GM12873 (cell line): Measurements from ENCODE around the gene NXPH3.

Source experiments
- TF ChIP-seq, protein P1 (sequence below): IDR thresholded peaks from 2 replicates; pipeline ENCODE4 v1.5.1; 2012; ENCODE audit warnings: low read depth, mild to moderate bottlenecking, moderate library complexity, low read length, control low read depth; ENCODE audit not compliant: insufficient read depth; ENCODE audit errors: missing control alignments

Gene NXPH3

DNA sequence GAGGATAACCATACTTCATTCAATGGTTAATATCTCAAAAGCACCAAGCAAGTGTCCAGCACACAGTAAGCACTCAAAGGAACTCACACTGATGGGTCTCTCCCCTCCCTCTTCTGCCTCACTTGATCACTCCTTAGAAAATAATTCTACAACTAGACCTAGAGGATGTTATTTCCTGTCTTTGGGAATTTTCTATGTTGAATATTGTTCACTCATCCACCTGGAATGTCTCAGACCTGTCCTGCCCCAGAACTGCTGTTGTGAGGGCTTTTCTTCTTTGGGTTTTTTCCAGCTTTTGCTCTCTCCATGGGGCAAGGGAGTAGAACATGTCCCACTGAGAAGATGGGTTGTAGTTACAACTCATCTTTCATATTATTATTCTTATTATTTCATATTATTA is 25.3 kb downstream of the NXPH3 start:
- TF ChIP-seq, protein P1, sequence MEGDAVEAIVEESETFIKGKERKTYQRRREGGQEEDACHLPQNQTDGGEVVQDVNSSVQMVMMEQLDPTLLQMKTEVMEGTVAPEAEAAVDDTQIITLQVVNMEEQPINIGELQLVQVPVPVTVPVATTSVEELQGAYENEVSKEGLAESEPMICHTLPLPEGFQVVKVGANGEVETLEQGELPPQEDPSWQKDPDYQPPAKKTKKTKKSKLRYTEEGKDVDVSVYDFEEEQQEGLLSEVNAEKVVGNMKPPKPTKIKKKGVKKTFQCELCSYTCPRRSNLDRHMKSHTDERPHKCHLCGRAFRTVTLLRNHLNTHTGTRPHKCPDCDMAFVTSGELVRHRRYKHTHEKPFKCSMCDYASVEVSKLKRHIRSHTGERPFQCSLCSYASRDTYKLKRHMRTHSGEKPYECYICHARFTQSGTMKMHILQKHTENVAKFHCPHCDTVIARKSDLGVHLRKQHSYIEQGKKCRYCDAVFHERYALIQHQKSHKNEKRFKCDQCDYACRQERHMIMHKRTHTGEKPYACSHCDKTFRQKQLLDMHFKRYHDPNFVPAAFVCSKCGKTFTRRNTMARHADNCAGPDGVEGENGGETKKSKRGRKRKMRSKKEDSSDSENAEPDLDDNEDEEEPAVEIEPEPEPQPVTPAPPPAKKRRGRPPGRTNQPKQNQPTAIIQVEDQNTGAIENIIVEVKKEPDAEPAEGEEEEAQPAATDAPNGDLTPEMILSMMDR = no peak

DNA sequence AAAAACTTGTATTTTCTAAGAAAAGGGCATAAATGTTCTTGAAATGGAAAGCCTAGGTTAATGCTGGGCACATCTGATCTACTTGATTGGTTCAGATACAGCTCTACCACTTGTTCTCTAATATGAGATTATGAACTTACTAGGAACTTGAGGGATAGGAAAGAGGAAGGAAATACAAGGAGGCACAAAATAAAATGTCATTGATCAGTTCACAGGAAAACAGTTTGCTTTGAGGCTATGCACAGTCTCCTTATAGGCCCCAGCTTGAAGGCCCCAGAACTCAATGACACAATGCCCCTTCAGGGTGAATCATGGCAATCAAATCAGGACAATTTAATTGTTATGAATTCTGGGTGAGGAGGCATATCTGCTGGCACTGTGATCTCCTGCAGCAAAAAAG is 27.1 kb downstream of the NXPH3 start:
- TF ChIP-seq, protein P1 = no peak

DNA sequence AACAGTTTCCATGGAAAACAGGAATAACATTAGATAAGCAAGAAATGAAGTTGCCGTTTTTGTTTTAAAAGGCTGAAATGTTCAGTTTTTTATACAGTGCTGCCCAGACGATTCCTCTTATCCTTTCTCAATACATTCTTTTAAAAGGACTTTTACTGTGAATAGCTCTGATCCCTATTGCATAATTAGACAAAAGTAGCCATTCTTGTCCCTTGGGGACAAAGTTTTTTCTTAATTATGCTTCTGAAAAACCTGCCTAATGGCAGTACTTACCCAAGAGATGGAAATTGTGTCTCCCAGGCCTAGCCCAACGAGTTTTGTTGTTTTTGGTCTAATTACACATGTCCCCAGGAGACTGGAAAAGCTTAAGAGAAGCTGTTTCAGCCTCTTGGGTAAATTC is 27.6 kb downstream of the NXPH3 start:
- TF ChIP-seq, protein P1 = no peak

DNA sequence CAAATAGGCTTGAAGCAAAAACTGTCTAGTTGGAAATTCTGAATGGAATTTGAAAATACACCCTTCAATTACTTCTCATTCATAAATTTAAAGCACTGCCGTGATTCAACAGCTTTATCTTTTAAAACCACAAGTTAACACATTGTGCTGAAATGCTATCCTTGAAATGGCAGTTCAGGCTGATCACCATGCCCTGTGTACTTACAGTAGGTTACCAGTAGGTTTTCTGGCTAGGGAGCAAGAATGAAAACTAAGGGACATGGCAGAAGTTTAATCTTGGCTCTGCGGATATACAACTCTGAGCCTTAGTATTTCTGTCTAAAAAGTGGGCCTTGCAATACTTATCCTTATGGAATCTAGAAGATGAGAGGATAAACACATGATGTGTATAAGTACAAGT is 28.0 kb downstream of the NXPH3 start:
- TF ChIP-seq, protein P1 = no peak

DNA sequence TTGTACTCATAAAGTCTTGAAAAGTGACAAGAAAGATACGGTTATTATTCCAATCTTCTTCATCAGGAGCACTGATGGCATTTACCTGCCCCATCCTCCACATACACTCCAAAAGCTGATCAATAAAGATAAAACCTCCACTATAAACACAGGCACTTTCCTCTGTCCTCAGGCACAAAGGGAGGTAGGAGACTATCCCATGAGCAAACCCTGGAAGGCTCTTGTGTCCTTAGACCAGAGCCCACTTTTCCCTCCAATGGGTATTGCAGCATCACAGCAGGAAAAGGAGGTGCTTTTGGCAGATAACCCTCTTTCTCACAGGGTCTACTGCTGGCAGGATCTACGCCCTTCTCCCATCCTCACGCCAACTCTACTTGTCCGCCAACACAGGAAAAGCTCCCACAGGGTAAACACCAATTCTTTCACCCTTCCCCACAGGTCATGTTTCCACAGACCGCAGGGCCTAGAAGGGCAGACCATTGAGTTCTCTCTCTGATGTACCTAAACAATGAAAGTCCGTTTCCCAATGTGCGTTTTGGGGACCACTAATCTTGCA is 28.7 kb downstream of the NXPH3 start:
- TF ChIP-seq, protein P1 = no peak

DNA sequence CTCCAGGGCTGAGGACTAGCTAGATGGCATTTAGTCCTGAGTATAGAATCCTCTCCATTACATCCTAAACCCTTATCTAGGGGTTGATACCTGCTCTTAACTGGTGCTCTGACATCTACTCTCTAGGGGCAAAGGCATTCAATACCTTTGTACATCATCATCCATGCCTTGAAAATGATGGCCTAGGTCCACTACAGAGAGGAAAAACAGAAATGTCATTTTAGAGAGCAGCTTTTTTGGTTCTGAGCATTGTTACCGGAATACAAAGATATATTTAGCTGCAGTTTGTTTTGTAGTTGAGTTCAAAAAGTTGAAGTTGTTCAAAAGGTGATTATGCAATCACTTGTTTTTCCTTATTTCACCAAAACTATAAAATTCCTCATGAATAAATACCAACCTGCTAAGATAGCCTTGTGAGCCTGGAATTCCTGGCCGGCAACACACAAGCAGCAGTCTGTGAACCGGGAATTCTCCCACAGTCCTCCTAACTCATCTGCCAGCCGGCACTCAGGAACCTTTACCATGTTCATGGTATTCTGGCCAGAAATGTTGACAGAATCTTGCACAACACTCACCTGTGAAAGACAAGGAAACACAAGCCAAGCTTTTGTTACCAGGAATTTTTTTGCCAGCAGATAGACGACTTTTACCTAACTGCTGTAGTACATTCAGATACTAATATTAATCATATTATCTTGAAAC is 35.4 kb downstream of the NXPH3 start:
- TF ChIP-seq, protein P1 = no peak

DNA sequence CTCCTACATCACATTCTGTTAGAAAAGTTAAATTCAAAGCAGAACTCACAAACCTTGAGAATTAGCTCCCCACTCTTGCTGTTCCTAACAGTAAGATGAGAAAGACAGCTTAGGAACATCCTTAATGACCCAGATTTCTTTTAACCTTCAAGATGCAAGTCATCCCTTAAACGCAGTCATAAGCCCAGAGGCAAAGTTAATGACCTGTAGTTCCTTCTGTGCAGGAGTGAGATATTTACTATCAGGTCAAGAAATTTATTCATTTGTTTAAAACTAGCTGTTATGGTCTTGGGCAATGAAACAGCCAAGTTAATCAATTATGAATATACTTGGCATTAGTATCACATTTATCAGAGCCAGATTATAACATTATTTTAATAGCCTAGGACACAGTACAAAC is 37.1 kb downstream of the NXPH3 start:
- TF ChIP-seq, protein P1 = no peak
